Stimulated activated CD8-positive, alpha-beta memory T cell treated with anti-CD3 and anti-CD28 coated beads, Interleukin-4, amount 100 ng/mL, for 24 hours (primary cell): ENCODE data around the gene TDRD5.

ENCODE experiments used
- DNase-seq: peaks from one replicate; pipeline ENCODE4 v3.0.0-alpha.2; 2020; ENCODE audit warnings: low read depth

Gene TDRD5

GRCh38 chr1:179591592-179592580, at the start of gene TDRD5:
Gene TDRD5, plus strand, starts transcription at chr1:179591832. Its CDS starts 784 bp downstream, at chr1:179592616.
- DNase-seq, result no peak

- no peak for DNase-seq
Measured at GRCh38 chr1:179545321-179545720, 46.3 kb upstream of the TDRD5 start.

GRCh38 chr1:179547021-179547535, 44.6 kb upstream of the TDRD5 start:
- DNase-seq, result no peak

- DNase-seq, result no peak
Measured at GRCh38 chr1:179548666-179549367, 42.8 kb upstream of the TDRD5 start.

GRCh38 chr1:179549368-179549700, 42.3 kb upstream of the TDRD5 start:
- DNase-seq, result no peak

GRCh38 chr1:179550746-179551682, 40.6 kb upstream of the TDRD5 start:
- DNase-seq, result no peak

GRCh38 chr1:179554427-179554826, 37.2 kb upstream of the TDRD5 start:
- DNase-seq, result no peak

GRCh38 chr1:179558078-179558477, 33.6 kb upstream of the TDRD5 start:
- no peak for DNase-seq

- no peak for DNase-seq
Measured at GRCh38 chr1:179575497-179576314, 15.9 kb upstream of the TDRD5 start, which contains the start of gene NPHS2. Gene NPHS2, minus strand, starts transcription at chr1:179575948. Its CDS starts 84 bp downstream, at chr1:179575864.

- no peak for DNase-seq
Measured at GRCh38 chr1:179576509-179576908, 15.1 kb upstream of the TDRD5 start.

- DNase-seq, result no peak
Measured at GRCh38 chr1:179583771-179584320, 7.8 kb upstream of the TDRD5 start.

GRCh38 chr1:179586107-179586823, 5.4 kb upstream of the TDRD5 start:
- no peak for DNase-seq

- DNase-seq, result no peak
Measured at GRCh38 chr1:179587336-179587735, 4.3 kb upstream of the TDRD5 start.

- DNase-seq, result no peak
Measured at GRCh38 chr1:179588425-179589024, 3.1 kb upstream of the TDRD5 start.

GRCh38 chr1:179589509-179589908, 2.1 kb upstream of the TDRD5 start:
- DNase-seq, result no peak

GRCh38 chr1:179590671-179591070, 961 bp upstream of the TDRD5 start:
- DNase-seq, result no peak

- DNase-seq, result no peak
Measured at GRCh38 chr1:179591253-179591591, 410 bp upstream of the TDRD5 start.

- no peak for DNase-seq
Measured at GRCh38 chr1:179598631-179599030, 7.0 kb downstream of the TDRD5 start.

- no peak for DNase-seq
Measured at GRCh38 chr1:179599623-179600249, 8.1 kb downstream of the TDRD5 start.
